Mesenchymal stem cell (in vitro differentiated cells and primary cell): ENCODE measurements around the gene CER1.
"Not testable (repeated sequence)": the region's sequence is repeated elsewhere in the genome, so short reads cannot be mapped to it uniquely, and the experiment has no call there.

ENCODE experiments used
- DNase-seq: peaks from one replicate; pipeline ENCODE4 v3.0.0-alpha.2; 2013
- H2AFZ ChIP-seq: one replicate; pipeline ENCODE4 v1.6.1; 2013; ENCODE audit warnings: low read depth, mild to moderate bottlenecking, control low read depth, inconsistent platforms, low read length, moderate library complexity
- H2AK5ac ChIP-seq: 2 replicates; pipeline ENCODE4 v1.6.1; 2013; ENCODE audit warnings: low read length, moderate library complexity, mild to moderate bottlenecking, inconsistent platforms; ENCODE audit not compliant: severe bottlenecking
- H2BK120ac ChIP-seq: one replicate; pipeline ENCODE4 v1.6.1; 2013; ENCODE audit warnings: low read depth, mild to moderate bottlenecking, inconsistent platforms, low read length, moderate library complexity
- H2BK12ac ChIP-seq, 2 experiments: one replicate each; pipeline ENCODE4 v1.6.1; 2013; ENCODE audit warnings: inconsistent platforms in 2 of 2, low read length in 2 of 2, mild to moderate bottlenecking in 2 of 2, moderate library complexity in 2 of 2, control low read depth in 1 of 2
- H2BK15ac ChIP-seq: one replicate; pipeline ENCODE4 v1.6.1; 2013; ENCODE audit warnings: mild to moderate bottlenecking, low read depth, inconsistent platforms; ENCODE audit not compliant: poor library complexity, severe bottlenecking
- H2BK5ac ChIP-seq: 2 replicates; pipeline ENCODE4 v1.6.1; 2013; ENCODE audit warnings: low read depth, mild to moderate bottlenecking, low read length, control low read depth, inconsistent platforms; ENCODE audit not compliant: poor library complexity, severe bottlenecking
- H3K14ac ChIP-seq, 2 experiments: one replicate each; pipeline ENCODE4 v1.6.1; 2013; ENCODE audit warnings: inconsistent platforms in 2 of 2, low read length in 2 of 2, control low read depth in 1 of 2, mild to moderate bottlenecking in 1 of 2, moderate library complexity in 1 of 2
- H3K18ac ChIP-seq, 2 experiments: one replicate each; pipeline ENCODE4 v1.6.1; 2013; ENCODE audit warnings: inconsistent platforms in 2 of 2, low read length in 2 of 2, control low read depth in 1 of 2, low read depth in 1 of 2, mild to moderate bottlenecking in 1 of 2
- H3K23ac ChIP-seq, 2 experiments: one replicate each; pipeline ENCODE4 v1.6.1; 2013; ENCODE audit warnings: inconsistent platforms in 2 of 2, low read length in 2 of 2, mild to moderate bottlenecking in 2 of 2, moderate library complexity in 2 of 2, control low read depth in 1 of 2
- H3K27ac ChIP-seq: 2 replicates; pipeline ENCODE4 v1.5.1; 2013; ENCODE audit warnings: mild to moderate bottlenecking, moderate library complexity, low read length, control low read depth, inconsistent platforms; ENCODE audit not compliant: poor library complexity, severe bottlenecking
- H3K27me3 ChIP-seq, 2 experiments: 2 replicates each; pipeline versions ENCODE4 v1.6.1 to v1.7.0; 2013; ENCODE audit warnings: low read length in 2 of 2, mild to moderate bottlenecking in 2 of 2, moderate library complexity in 2 of 2, control low read depth in 1 of 2, inconsistent platforms in 1 of 2; ENCODE audit not compliant: control insufficient read depth in 1 of 2, insufficient read depth in 1 of 2
- H3K36me3 ChIP-seq, 2 experiments: 2 replicates each; pipeline versions ENCODE4 v1.6.1 to v1.7.0; 2013; ENCODE audit warnings: low read length in 2 of 2, control low read depth in 1 of 2, inconsistent platforms in 1 of 2, low read depth in 1 of 2, mild to moderate bottlenecking in 1 of 2; ENCODE audit not compliant: insufficient read depth in 2 of 2, control insufficient read depth in 1 of 2
- H3K4ac ChIP-seq, 2 experiments: one replicate each; pipeline ENCODE4 v1.6.1; 2013; ENCODE audit warnings: inconsistent platforms in 2 of 2, low read length in 2 of 2, mild to moderate bottlenecking in 2 of 2, moderate library complexity in 2 of 2, control low read depth in 1 of 2, low read depth in 1 of 2
- H3K4me1 ChIP-seq: 2 replicates; pipeline ENCODE4 v1.6.1; 2013; ENCODE audit warnings: low read depth, low read length, control low read depth; ENCODE audit not compliant: control insufficient read depth, insufficient read depth
- H3K4me2 ChIP-seq: 2 replicates; pipeline ENCODE4 v1.6.1; 2013; ENCODE audit warnings: low read length, mild to moderate bottlenecking, inconsistent platforms; ENCODE audit not compliant: poor library complexity, severe bottlenecking
- H3K4me3 ChIP-seq, 2 experiments: 2 replicates each; pipeline versions ENCODE4 v1.5.1 to v1.7.0; 2013; ENCODE audit warnings: low read length in 2 of 2, mild to moderate bottlenecking in 2 of 2, control low read depth in 1 of 2, low read depth in 1 of 2; ENCODE audit not compliant: insufficient read depth in 1 of 2
- H3K79me1 ChIP-seq: replicated peaks from 2 replicates; pipeline ENCODE4 v1.6.1; 2013; ENCODE audit warnings: mild to moderate bottlenecking, control low read depth, low read length, inconsistent platforms; ENCODE audit not compliant: poor library complexity, severe bottlenecking
- H3K9ac ChIP-seq: 2 replicates; pipeline ENCODE4 v1.7.0; 2013; ENCODE audit warnings: mild to moderate bottlenecking, low read length, moderate library complexity
- H3K9me3 ChIP-seq: 2 replicates; pipeline ENCODE4 v1.7.0; 2013; ENCODE audit warnings: mild to moderate bottlenecking, low read length; ENCODE audit not compliant: control insufficient read depth
- H4K8ac ChIP-seq: one replicate; pipeline ENCODE4 v1.6.1; 2013; ENCODE audit warnings: inconsistent platforms, mild to moderate bottlenecking, low read length, moderate library complexity
- H4K91ac ChIP-seq: one replicate; pipeline ENCODE4 v1.6.1; 2013; ENCODE audit warnings: mild to moderate bottlenecking, low read length, inconsistent platforms
- WGBS: methylation state at CpG from one replicate; pipeline ENCODE4 v1.1.7; 2013; ENCODE audit warnings: mixed read lengths; 5-methylcytosine and 5-hydroxymethylcytosine counted together

The CER1 gene

DNA sequence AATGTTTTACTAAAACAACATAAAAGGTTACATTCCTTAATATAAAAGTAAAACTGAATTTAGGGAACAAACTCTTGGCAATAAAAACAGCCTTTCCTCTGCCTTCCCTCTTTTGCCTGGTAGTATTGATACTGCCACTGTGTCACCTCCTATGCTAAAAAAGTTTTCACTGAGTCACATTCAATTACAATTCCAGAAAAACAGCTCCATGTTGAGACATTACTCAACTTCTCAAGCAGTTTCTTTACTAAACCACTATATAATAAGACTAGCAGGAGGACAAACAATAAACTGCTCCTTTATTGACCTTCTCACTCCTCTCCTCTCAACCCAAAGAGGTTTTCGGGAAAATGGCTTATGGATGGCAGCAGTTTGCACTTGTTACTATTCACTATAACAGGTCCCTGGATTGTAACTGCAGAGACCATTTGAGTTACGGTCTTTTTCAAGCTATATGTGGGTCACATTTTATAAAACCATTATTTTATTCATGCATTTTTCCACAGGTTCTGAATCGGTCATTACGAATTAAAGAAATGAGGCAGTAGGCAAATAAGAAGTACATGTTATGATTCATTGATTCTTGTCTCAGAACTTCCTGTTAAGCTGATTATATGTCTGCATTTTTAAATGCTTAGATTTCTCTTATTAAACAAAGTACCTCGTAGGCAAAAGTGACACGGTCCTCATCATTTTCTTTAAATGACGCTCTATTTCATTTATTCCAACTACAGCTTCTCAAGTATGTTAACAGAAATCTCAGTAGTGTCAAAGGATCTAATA lies 31.4 kb downstream of the CER1 start:
- no peak overlapping the region for H3K4me2 ChIP-seq
- H3K4me1 ChIP-seq, result peaks cover 3% of the 10 kb centered on the region
- H3K4me3 ChIP-seq, result no peak overlapping the region
- no peak overlapping the region for H3K23ac ChIP-seq
- H2BK15ac ChIP-seq, result no peak overlapping the region
- peak; percentile 7 for DNase-seq
- no peak overlapping the region for H4K91ac ChIP-seq
- peaks cover 14% of the 10 kb centered on the region for H3K79me1 ChIP-seq
- H2AK5ac ChIP-seq, result no peak overlapping the region
- H3K4ac ChIP-seq, result no peak overlapping the region
- no peak overlapping the region for H2BK12ac ChIP-seq
- H3K36me3 ChIP-seq, result peaks cover 7 to 15% of the 10 kb centered on the region in 2 experiments
- H3K9me3 ChIP-seq, result no peaks in the 10 kb centered on the region
- H3K9ac ChIP-seq, result no peak overlapping the region
- no peak overlapping the region for H4K8ac ChIP-seq
- H3K14ac ChIP-seq, result no peak overlapping the region
- WGBS, result 90% methylated on average over 1 of the region's 7 CpGs
- no peak overlapping the region for H2BK5ac ChIP-seq
- no peak overlapping the region for H3K27ac ChIP-seq
- H3K18ac ChIP-seq, result no peak overlapping the region
- H2BK120ac ChIP-seq, result no peak overlapping the region
- peaks cover 0 to 3% of the 10 kb centered on the region in 2 experiments for H3K27me3 ChIP-seq
- no peak overlapping the region for H2AFZ ChIP-seq

DNA sequence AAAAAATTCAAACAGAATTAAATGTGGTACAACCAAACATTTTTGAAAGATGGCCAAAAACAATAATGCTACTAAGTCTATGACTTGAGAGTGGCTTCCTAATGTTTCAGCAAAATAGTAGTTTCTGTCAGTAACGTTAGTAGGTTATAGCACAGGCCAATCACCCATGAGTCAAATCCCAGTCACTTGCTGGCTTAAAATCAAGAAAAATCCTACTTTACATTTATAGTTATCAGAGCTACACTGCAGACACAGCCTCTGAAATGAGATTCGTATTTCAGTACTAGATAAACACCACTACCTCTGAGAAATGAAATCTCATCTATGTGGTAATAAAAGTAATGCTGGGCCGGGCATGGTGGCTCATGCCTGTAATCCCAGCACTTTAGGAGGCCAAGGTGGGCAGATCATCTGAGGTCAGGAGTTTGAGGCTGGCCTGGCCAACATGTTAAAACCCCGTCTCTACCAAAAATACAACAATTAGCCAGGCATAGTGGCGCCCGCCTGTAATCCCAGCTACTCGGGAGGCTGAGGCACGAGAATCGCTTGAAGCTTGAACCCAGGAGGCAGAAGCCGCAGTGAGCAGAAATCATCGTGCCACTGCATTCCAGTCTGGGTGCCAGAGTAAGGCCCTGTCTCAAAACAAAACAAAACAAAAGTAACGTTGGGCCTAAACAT lies 35.4 kb downstream of the CER1 start:
- Histone ChIP-seq H2AFZ (no peak overlapping the region), H3K9me3 (no peaks in the 10 kb centered on the region), H3K27ac (no peak overlapping the region), H2AK5ac (no peak overlapping the region), H3K18ac (peak overlapping the region in 1 of 2 experiments; percentile 21), H4K8ac (peak overlapping the region; percentile 23), H3K23ac (no peak overlapping the region), H3K27me3 (no peaks in the 10 kb centered on the region), H3K9ac (no peak overlapping the region), H2BK12ac (no peak overlapping the region), H2BK15ac (no peak overlapping the region), H2BK5ac (no peak overlapping the region), H3K79me1 (peaks cover 10% of the 10 kb centered on the region), H3K36me3 (peaks cover 7 to 19% of the 10 kb centered on the region in 2 experiments), H3K4me2 (no peak overlapping the region), H3K4me1 (no peaks in the 10 kb centered on the region), H3K4me3 (no peak overlapping the region), H3K4ac (no peak overlapping the region), H3K14ac (no peak overlapping the region), H4K91ac (no peak overlapping the region), H2BK120ac (no peak overlapping the region)
- DNase-seq, result no peak
- 97% methylated on average over 11 of the region's 12 CpGs for WGBS

DNA sequence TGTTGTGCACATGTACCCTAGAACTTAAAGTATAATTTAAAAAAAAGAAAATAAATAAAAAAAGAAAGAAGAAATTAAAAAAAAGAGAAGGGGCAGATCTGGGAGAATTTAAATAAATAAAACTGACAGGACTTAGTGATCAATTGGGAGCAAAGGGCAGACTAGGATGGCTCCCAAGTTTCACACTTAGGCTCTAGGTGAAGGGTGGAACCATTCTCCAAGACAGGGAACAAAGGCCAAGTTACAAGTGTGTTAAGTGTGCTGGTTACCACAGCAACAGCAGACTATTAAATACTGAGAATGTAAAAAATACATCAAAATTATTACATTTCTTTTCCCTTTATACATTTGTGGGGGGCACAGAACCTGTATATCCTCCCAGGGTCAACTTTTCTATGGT lies 36.4 kb downstream of the CER1 start:
- Histone ChIP-seq H2BK12ac (no peak overlapping the region), H3K36me3 (peaks cover 7 to 19% of the 10 kb centered on the region in 2 experiments), H3K4me1 (no peaks in the 10 kb centered on the region), H2BK120ac (no peak overlapping the region), H3K4me2 (no peak overlapping the region), H2AFZ (no peak overlapping the region), H2BK15ac (no peak overlapping the region), H3K9me3 (no peaks in the 10 kb centered on the region), H3K27ac (no peak overlapping the region), H3K18ac (no peak overlapping the region), H2BK5ac (no peak overlapping the region), H4K8ac (no peak overlapping the region), H4K91ac (no peak overlapping the region), H3K23ac (no peak overlapping the region), H3K4ac (no peak overlapping the region), H3K14ac (no peak overlapping the region), H3K9ac (no peak overlapping the region), H3K79me1 (peaks cover 14% of the 10 kb centered on the region), H2AK5ac (no peak overlapping the region), H3K27me3 (no peaks in the 10 kb centered on the region), H3K4me3 (no peak overlapping the region)
- no peak for DNase-seq

DNA sequence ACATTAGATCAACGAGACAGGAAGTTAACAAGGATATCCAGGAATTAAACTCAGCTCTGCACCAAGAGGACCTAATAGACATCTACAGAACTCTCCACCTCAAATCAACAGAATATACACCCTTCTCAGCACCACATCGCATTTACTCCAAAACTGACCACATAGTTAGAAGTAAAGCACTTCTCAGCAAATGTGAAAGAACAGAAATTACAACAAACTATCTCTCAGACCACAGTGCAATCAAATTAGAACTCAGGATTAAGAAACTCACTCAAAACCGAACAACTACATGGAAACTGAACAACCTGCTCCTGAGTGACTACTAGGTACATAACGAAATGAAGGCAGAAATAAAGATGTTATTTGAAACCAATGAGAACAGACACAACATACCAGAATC lies 39.9 kb downstream of the CER1 start:
- H3K4me3 ChIP-seq, DNase-seq, H3K23ac ChIP-seq: not testable (repeated sequence)

More for the DNA sequence above, 39.9 kb downstream of the CER1 start:
- not testable (repeated sequence) for H2AK5ac ChIP-seq, H3K27ac ChIP-seq, H2BK12ac ChIP-seq, H3K4me1 ChIP-seq, H2AFZ ChIP-seq, H2BK15ac ChIP-seq, H3K27me3 ChIP-seq, H3K9ac ChIP-seq, H4K8ac ChIP-seq, H3K79me1 ChIP-seq, H2BK5ac ChIP-seq, H3K14ac ChIP-seq, H4K91ac ChIP-seq, H3K4ac ChIP-seq, H3K9me3 ChIP-seq, H3K4me2 ChIP-seq, H2BK120ac ChIP-seq, H3K18ac ChIP-seq
- WGBS, result 99% methylated on average over 3 of the region's 4 CpGs
- H3K36me3 ChIP-seq, result peaks cover 0 to 15% of the 10 kb centered on the region in 2 experiments
